DND-41 (cell line): ENCODE measurements around the gene AFAP1.

Experiments
- ATAC-seq: fragments of 200-7000 bp; cut with Tn5 transposase; 3 replicates; pipeline ENCODE4 v1.9.1; 2021; ENCODE audit warnings: low read depth; ENCODE audit not compliant: insufficient read depth
- DNase-seq: peaks from one replicate; pipeline ENCODE4 v3.0.0-alpha.2; 2020
- H2AFZ ChIP-seq: 2 replicates; pipeline ENCODE4 v1.6.0; 2012; ENCODE audit warnings: low read depth, low read length
- H3K27ac ChIP-seq: 2 replicates; pipeline ENCODE4 v1.5.1; 2012; ENCODE audit warnings: low read length, inconsistent platforms
- H3K27me3 ChIP-seq: fragments of 200-600 bp; sonication (generic); 2 replicates; pipeline ENCODE4 v1.6.0; 2012; ENCODE audit warnings: low read length, mild to moderate bottlenecking, inconsistent platforms; ENCODE audit not compliant: insufficient read depth, poor library complexity
- H3K36me3 ChIP-seq: 2 replicates; pipeline ENCODE4 v1.5.1; 2012; ENCODE audit warnings: low read length, inconsistent platforms; ENCODE audit not compliant: insufficient read depth
- H3K4me1 ChIP-seq: 2 replicates; pipeline ENCODE4 v1.5.1; 2012; ENCODE audit warnings: mild to moderate bottlenecking, low read length; ENCODE audit not compliant: insufficient read depth
- H3K4me2 ChIP-seq: 2 replicates; pipeline ENCODE4 v1.6.0; 2012; ENCODE audit warnings: mild to moderate bottlenecking, moderate library complexity, low read length, inconsistent platforms; ENCODE audit not compliant: insufficient read depth
- H3K4me3 ChIP-seq, 2 experiments: fragments of 200-600 bp in 1 of 2; shearing (Covaris generic) in 1 of 2; 2 replicates each; pipeline ENCODE4 v1.5.1; 2012 to 2016; ENCODE audit warnings: inconsistent platforms in 2 of 2, low read length in 2 of 2, mild to moderate bottlenecking in 2 of 2, low read depth in 1 of 2, moderate library complexity in 1 of 2
- H3K79me2 ChIP-seq: 2 replicates; pipeline ENCODE4 v1.6.0; 2012; ENCODE audit warnings: low read length, inconsistent platforms; ENCODE audit not compliant: insufficient read depth
- H3K9ac ChIP-seq: 2 replicates; pipeline ENCODE4 v1.6.0; 2012; ENCODE audit warnings: low read depth, mild to moderate bottlenecking, inconsistent platforms, low read length, moderate library complexity
- H3K9me3 ChIP-seq: 2 replicates; pipeline ENCODE4 v1.5.1; 2012; ENCODE audit warnings: low read length, moderate library complexity, mild to moderate bottlenecking, inconsistent platforms; ENCODE audit not compliant: insufficient read depth, severe bottlenecking
- H4K20me1 ChIP-seq: 2 replicates; pipeline ENCODE4 v1.6.0; 2012; ENCODE audit warnings: low read length; ENCODE audit not compliant: insufficient read depth
- CTCF ChIP-seq: IDR thresholded peaks from 2 replicates; pipeline ENCODE4 v1.5.1; 2012; ENCODE audit warnings: borderline replicate concordance, low read length, moderate library complexity, mild to moderate bottlenecking; ENCODE audit not compliant: poor library complexity, severe bottlenecking; ENCODE audit errors: extremely low read depth
- EZH2 ChIP-seq: IDR thresholded peaks from 3 replicates; pipeline ENCODE4 v1.6.1; 2012; ENCODE audit warnings: borderline replicate concordance, low read depth, mild to moderate bottlenecking, moderate library complexity, low read length, inconsistent platforms; ENCODE audit not compliant: severe bottlenecking

The AFAP1 gene

GRCh38 chr4:7818399-7818911 lies 121.2 kb downstream of the AFAP1 start:
- Histone ChIP-seq H3K4me3 (no peak overlapping the region), H3K79me2 (no peaks in the 10 kb centered on the region), H2AFZ (no peak overlapping the region), H3K4me2 (no peak overlapping the region), H3K27me3 (peaks cover 13% of the 10 kb centered on the region), H3K9me3 (no peaks in the 10 kb centered on the region), H3K36me3 (no peaks in the 10 kb centered on the region), H4K20me1 (no peaks in the 10 kb centered on the region), H3K27ac (no peak overlapping the region), H3K4me1 (no peaks in the 10 kb centered on the region), H3K9ac (no peak overlapping the region)
- TF ChIP-seq CTCF (no peak), EZH2 (no peak)
- DNase-seq (no peak), ATAC-seq (no peak)

GRCh38 chr4:7817877-7818398 lies 121.7 kb downstream of the AFAP1 start:
- Histone ChIP-seq H3K9ac (no peak overlapping the region), H3K4me1 (no peaks in the 10 kb centered on the region), H3K9me3 (no peaks in the 10 kb centered on the region), H4K20me1 (no peaks in the 10 kb centered on the region), H3K4me2 (no peak overlapping the region), H3K36me3 (no peaks in the 10 kb centered on the region), H3K27me3 (peaks cover 14% of the 10 kb centered on the region), H3K27ac (no peak overlapping the region), H2AFZ (no peak overlapping the region), H3K79me2 (no peaks in the 10 kb centered on the region), H3K4me3 (no peak overlapping the region)
- TF ChIP-seq EZH2 (no peak), CTCF (no peak)
- DNase-seq = no peak
- no peak for ATAC-seq

GRCh38 chr4:7816771-7817170 lies 122.9 kb downstream of the AFAP1 start:
- H3K36me3 ChIP-seq = no peaks in the 10 kb centered on the region
- H3K9ac ChIP-seq = no peak overlapping the region
- no peak for DNase-seq
- no peaks in the 10 kb centered on the region for H3K4me1 ChIP-seq
- no peaks in the 10 kb centered on the region for H3K9me3 ChIP-seq
- H3K27ac ChIP-seq = no peak overlapping the region
- H3K79me2 ChIP-seq = no peaks in the 10 kb centered on the region
- TF ChIP-seq EZH2 = no peak
- no peak for TF ChIP-seq CTCF
- no peaks in the 10 kb centered on the region for H4K20me1 ChIP-seq
- no peak overlapping the region for H2AFZ ChIP-seq
- ATAC-seq = no peak
- peaks cover 16% of the 10 kb centered on the region for H3K27me3 ChIP-seq
- H3K4me3 ChIP-seq = no peak overlapping the region
- no peak overlapping the region for H3K4me2 ChIP-seq

GRCh38 chr4:7815981-7816380 lies 123.7 kb downstream of the AFAP1 start:
- Histone ChIP-seq H3K4me1 (no peaks in the 10 kb centered on the region), H3K4me2 (no peak overlapping the region), H3K27ac (no peak overlapping the region), H4K20me1 (no peaks in the 10 kb centered on the region), H3K79me2 (no peaks in the 10 kb centered on the region), H3K36me3 (no peaks in the 10 kb centered on the region), H3K9ac (no peak overlapping the region), H3K9me3 (no peaks in the 10 kb centered on the region), H3K27me3 (peaks cover 16% of the 10 kb centered on the region), H3K4me3 (no peak overlapping the region), H2AFZ (no peak overlapping the region)
- ATAC-seq (no peak), DNase-seq (no peak)
- no peak for TF ChIP-seq CTCF
- TF ChIP-seq EZH2 = no peak
